Omental fat pad (tissue), 4 donors: ENCODE measurements around the gene LENG1. TPM values are rescaled to one million over a fixed set of nuclear protein-coding genes. Genes with fewer than 3 reads are reported as not detected.
"Not testable (repeated sequence)": the region's sequence is repeated elsewhere in the genome, so short reads cannot be mapped to it uniquely, and the experiment has no call there.

Experiments used
- ATAC-seq: fragments of 150-250 bp; one replicate; pipeline ENCODE4 v1.9.1; 2016; ENCODE audit warnings: mild to moderate bottlenecking, moderate library complexity; ENCODE audit not compliant: low FRiP score
- DNase-seq: peaks from one replicate; pipeline ENCODE4 v3.0.0-alpha.2; 2019; ENCODE audit warnings: low spot score
- total RNA-seq, 4 donors: library from RNA; depleted of rRNA; stranded (reverse); fragments of >200 nt; gene quantifications; one replicate each; pipeline ENCODE4 v1.1.0, GENCODE V29; 2016
- TF ChIP-seq, protein P1 (sequence below), 3 donors: fragments of 450-650 bp; IDR thresholded peaks; one replicate each; pipeline ENCODE4 v1.5.1; 2016 to 2017; ENCODE audit warnings: antibody characterized with exemption in 3 of 3, mild to moderate bottlenecking in 3 of 3, moderate library complexity in 2 of 3

LENG1 gene
- total RNA-seq, 4 donors from 2014 or later = 5.3 to 12.3 (median 7.4) TPM

DNA sequence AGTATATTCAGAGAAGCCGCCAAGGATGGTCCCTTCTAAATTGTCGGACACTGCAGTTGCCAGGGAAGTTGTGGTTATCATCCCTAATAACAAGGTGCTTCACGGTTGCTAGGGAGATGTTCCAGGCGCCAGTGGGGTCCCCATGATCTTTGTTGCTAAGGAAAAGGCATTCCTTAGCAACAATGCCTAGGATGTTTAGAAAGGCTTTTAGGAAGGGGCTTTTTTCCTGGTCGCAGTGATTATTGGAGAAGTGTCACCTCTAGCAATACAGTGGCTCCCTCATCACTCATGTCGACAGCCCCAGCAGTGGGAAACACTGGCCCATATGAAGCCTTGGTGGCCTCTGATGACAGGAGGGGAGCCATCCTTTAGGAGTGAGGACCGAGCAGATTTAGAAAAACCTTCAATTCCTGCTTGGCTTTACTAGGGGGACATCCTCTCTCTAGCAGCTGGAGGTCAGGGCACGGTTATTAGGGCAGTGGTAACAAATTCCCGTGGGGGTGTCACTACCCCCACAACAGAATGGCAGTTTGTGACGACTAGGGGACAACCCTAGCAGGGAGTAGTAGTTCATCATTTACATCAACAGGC is 19.8 kb upstream of the LENG1 start:
- DNase-seq (no peak), ATAC-seq (no peak)
- TF ChIP-seq, protein P1, sequence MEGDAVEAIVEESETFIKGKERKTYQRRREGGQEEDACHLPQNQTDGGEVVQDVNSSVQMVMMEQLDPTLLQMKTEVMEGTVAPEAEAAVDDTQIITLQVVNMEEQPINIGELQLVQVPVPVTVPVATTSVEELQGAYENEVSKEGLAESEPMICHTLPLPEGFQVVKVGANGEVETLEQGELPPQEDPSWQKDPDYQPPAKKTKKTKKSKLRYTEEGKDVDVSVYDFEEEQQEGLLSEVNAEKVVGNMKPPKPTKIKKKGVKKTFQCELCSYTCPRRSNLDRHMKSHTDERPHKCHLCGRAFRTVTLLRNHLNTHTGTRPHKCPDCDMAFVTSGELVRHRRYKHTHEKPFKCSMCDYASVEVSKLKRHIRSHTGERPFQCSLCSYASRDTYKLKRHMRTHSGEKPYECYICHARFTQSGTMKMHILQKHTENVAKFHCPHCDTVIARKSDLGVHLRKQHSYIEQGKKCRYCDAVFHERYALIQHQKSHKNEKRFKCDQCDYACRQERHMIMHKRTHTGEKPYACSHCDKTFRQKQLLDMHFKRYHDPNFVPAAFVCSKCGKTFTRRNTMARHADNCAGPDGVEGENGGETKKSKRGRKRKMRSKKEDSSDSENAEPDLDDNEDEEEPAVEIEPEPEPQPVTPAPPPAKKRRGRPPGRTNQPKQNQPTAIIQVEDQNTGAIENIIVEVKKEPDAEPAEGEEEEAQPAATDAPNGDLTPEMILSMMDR (IDR thresholded peaks at IDR 0.05) = no peak

DNA sequence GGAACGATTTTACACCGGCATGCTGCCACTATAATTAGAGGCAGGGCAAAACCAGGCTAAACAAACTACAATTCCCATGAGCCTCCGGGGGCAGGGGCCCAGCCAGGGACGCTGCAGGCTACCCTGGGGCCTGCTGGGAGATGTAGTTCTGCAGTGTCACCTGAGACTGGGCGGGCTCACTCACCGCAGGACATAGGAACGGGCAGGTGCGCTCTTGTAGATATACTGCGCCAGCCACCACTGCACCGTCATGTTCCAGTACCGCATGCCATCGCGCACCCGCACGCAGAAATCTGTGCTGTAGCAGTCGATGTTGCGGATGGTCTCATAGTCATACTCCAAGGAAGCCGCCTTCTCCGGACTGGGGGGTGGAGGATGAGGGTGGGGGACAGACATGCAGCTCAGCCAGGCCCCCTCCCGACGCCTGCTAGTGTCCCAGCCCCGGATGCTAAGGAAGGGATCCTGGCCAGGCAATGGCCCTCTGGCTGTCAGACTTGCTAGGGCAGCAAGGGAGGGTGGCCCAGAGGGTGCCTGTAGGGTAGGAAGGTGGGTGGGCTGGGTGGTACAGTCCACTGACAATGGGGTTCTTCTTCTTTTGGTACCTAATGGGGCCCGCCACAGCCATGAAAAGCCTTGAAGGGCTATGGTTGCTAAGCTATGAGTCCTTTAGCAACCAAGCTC is 19.2 kb upstream of the LENG1 start:
- DNase-seq = no peak
- TF ChIP-seq, protein P1 (IDR thresholded peaks at IDR 0.05) = no peak
- ATAC-seq = no peak

DNA sequence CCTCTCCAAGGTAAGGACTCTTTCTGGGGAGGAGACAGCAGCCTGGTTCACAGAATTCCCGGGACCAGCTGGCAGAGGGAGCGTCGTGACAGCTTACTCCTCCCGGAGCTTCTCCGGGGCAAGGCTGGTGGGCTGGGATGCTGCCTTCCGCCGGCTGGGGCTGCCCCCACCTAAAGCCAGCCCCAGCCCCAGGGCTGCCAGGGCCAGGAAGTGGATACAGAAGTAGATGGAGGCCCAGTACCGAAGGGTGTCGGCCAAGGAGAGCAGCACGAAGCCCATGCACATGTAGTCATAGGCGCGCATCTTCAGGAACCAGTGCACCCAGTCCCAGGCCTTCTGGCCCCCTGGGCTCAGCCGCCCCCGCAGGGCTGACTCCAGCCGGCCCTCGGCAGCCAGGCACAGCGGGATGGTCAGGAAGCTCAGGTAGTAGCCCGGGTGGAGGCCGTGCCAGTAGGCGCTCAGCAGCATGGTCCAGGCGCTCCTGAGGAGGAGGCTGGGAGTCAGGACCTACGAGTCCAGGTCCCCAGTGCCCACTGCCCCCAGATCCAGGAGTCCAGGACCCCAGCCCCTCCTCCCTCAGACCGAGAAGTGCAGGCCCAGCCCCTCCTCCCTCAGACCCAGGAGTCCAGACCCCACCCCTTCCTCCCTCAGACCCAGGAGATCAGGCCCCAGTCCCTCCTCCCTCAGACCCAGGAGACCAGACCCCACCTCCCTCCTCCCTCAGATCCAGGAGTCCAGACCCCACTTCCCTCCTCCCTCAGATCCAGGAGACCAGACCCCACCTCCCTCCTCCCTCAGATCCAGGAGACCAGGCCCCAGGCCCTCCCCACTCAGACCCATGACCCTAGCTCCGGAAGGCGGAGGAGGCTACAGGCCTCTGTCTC is 14.7 kb upstream of the LENG1 start:
- ATAC-seq (no peak), DNase-seq (no peak)
- TF ChIP-seq, protein P1 (IDR thresholded peaks at IDR 0.05) = no peak

DNA sequence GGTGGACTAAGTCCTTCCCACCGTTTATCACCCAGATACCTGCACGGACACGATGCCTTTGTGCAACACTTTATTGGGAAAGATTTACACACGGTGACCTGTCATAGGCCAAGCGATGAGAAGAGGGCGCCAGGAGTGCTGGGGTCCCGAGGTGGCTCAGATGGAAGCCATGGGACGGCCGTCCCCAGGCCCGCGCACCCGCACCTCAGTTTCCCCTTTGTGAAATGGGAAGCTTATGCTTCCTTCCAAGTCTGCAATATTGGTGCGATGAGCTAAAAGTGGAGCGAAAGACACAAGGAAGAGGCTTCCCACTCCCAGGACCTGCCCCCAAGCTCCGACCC is 13.8 kb upstream of the LENG1 start:
- no peak for DNase-seq
- TF ChIP-seq, protein P1 (IDR thresholded peaks at IDR 0.05) = no peak
- ATAC-seq = no peak

DNA sequence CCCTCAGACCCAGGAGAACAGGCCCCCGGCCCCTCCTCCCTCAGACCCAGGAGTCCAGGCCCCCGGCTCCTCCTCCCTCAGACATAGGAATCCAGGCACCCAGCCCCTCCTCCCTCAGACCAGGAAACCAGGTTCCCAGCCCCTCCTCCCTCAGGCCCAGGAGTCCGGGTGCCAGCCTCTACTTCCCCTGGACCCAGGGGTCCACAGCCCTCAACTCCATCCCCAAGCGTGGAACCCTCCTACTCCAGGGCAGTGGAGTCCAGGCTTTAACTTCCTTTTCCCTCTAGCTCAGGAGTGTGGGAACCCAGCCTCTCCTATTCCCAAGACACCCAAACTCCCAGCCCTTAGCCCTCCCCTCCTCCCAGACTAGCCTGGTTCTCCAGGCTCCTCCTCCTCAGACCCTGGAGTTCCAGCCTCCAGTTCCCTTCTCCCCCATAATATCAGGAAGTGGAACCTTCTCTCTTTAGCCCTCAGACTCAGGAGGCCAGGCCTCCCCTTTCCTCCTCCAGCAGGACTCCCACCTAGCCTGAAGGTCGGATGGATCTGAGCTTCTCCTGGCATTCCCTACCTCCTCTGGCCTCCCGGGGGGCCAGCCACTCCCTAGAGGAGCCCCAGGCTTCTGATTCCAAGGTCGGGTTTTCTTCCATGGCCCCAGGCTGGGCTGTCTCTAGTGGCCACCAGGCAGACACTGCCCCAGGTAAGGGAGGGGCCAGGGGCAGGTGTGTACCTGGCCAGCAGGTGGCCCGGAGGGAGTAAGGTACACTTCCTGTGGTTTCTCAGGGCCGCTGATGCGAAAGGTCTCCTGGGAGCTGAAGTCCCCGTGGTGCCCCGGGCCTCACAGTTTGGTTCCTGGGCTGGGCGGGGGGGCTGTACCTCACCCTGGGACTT is 13.2 kb upstream of the LENG1 start, which contains the start of gene TMC4:
Gene TMC4 (minus strand): TSS at position 690 of the 888 bp plus-strand sequence. CDS start 43 bp downstream, at position 647.
- TF ChIP-seq, protein P1 (IDR thresholded peaks at IDR 0.05) = no peak
- ATAC-seq (peak; percentile 17), DNase-seq (no peak)

DNA sequence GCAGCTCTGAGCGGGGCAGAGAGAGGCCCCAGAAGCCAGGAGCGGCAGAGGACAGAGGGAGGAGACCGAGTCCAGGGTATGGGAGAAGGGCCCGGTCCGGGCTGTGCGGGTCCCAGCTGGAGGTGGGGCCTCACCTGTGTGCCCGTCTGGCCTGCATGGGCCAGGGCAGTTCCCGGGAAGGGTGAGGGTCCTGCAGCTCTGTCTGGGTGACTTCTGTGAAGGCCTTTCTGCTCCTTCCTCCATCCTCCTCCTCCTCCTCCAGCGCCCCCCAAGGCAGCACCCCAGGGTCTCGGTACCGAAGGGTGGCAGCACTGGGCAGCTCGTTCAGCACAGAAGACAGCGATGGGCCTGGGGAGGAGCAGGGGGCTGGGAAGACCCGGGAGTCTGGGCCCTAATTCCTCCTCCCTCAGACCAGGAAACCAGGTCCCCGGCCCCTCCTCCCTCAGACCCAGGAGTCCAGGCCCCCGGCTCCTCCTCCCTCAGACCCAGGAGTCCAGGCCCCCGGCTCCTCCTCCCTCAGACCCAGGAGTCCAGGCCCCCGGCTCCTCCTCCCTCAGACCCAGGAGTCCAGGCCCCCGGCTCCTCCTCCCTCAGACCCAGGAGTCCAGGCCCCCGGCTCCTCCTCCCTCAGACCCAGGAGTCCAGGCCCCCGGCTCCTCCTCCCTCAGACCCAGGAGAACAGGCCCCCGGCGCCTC is 12.4 kb upstream of the LENG1 start:
- not testable (repeated sequence) for DNase-seq

More for the DNA sequence above, 12.4 kb upstream of the LENG1 start:
- not testable (repeated sequence) for ATAC-seq
